Fibroblast of skin of scalp (primary cell): ENCODE results near the gene SLC26A6.

Experiments used
- DNase-seq: peaks from one replicate; pipeline ENCODE4 v3.0.0-alpha.2; 2013

SLC26A6 gene

GRCh38 chr3:48598323-48599076 lies 36.8 kb downstream of the SLC26A6 start:
- DNase-seq: peak; percentile 95

GRCh38 chr3:48597408-48597800 lies 37.9 kb downstream of the SLC26A6 start:
- DNase-seq: no peak

DNA sequence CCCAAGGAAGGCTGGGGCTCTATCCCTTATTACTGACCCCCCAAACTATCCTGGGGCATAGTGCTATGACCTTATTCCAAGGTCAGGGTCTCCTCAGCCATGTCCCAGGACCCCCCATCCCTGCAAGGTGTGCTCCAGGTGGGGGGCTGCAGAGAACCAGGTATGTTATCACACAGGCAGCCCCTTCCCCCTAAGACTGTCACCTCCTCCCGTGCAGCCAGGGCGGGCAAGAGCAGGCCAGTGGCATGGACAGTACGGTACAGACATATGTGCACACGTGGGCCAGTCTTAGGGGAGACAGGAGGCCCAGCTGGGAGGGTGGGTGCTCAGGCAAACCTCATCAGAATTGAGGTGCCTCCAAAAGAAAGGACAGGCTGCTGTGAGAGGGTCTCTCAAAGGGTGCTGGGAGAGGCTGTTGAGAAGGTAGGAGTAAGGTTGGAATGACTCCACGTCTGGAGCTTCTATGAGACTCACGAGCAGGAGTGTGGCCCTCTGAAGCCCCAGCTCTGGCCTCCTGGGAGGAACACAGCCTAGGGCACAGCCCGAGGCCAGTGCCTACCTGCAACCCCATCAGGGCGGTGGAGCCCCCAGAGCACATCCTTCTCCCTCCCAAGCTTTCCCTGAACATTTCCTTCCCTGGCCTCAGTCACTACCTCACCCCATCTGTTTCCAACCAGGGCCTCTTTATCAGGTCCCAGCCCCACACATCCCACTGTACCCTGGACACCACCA lies 38.4 kb downstream of the SLC26A6 start:
- no peak for DNase-seq

GRCh38 chr3:48596157-48596556 lies 39.1 kb downstream of the SLC26A6 start:
- DNase-seq: no peak

DNA sequence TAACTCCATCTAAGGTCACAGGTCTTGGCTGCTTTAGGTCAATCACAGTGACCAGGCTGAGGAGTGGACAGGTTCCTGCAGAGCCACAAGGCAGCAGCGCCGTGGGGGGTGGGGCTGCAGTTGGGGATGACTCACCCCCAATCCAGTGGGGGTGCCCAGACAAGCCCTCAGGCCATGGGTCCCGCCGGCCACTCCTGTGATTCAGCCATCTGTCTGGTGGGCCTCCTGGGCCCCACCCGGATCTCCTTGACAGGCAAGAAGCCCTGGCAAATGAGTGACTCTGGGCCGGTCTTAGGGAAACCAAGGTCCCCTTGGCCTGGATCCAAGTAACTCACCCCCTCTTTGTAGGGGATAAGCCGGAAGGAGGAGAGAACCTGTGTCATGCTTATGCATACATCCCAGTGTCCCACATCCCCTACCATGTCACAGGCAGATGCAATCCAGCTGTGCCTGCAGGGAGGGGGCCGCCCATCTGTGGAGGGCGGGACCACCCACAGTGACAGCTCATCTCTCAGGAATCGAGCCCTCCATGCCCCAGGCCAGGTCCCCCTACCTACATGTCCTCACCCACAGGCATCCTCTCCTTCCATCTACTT lies 39.6 kb downstream of the SLC26A6 start:
- peak; percentile 94 for DNase-seq

GRCh38 chr3:48595075-48595525 lies 40.2 kb downstream of the SLC26A6 start, which contains the start of gene COL7A1:
Gene COL7A1 (minus strand): TSS chr3:48595329. CDS start chr3:48595159, 170 bp downstream.
- DNase-seq: no peak

- peak; percentile 23 for DNase-seq
Measured at GRCh38 chr3:48594417-48595049, 40.7 kb downstream of the SLC26A6 start.

GRCh38 chr3:48593337-48593736 lies 41.9 kb downstream of the SLC26A6 start:
- no peak for DNase-seq

DNA sequence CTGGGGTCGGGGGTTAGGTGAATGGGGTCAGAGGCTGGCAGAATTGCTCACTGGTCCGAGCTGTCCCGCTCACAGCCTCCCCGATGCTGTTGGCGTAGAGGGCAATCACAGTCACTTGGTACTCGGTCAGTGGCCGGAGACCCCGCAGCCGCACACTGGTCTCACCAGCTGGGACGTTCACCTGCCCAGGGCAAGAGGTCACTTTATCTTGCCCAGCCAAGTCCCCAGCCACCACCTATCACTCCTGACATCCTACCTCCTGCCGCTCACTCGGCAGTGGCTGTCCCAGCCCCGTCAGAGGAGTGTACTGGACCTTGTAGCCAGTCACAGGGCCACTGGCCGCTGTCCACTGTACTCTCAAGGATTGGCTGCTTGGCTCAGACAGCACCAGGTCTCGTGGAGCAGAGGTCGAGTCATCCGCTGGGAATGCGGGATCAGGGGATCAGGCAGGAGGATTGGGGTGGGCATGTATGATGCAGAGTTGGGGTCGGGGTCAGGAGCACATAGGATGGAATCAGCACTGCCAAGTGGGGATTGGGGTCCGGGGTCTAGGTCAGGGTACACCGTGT lies 42.7 kb downstream of the SLC26A6 start:
- DNase-seq: no peak

- no peak for DNase-seq
Measured at GRCh38 chr3:48591886-48592518, 43.3 kb downstream of the SLC26A6 start.

DNA sequence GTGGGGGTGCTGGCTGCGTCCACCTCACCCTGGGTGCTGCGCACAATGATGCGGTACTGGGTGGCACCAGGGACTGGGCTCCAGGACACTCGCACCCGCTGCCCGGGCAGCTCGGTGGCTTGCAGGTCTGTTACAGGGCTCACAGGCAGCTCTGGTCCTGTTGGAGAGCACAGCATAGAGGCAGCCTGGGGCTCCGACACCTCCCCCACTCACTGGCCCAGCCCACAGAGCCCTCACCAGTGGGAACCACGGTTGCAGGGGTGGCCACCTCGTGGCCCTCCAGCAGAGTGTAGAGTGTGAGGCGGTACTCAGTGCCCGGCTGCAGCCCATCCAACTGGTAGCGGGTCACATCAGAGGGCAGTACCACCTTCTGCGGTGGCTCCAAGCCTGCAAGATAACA lies 43.8 kb downstream of the SLC26A6 start:
- no peak for DNase-seq

- no peak for DNase-seq
Measured at GRCh38 chr3:48588230-48588629, 47.0 kb downstream of the SLC26A6 start.

DNA sequence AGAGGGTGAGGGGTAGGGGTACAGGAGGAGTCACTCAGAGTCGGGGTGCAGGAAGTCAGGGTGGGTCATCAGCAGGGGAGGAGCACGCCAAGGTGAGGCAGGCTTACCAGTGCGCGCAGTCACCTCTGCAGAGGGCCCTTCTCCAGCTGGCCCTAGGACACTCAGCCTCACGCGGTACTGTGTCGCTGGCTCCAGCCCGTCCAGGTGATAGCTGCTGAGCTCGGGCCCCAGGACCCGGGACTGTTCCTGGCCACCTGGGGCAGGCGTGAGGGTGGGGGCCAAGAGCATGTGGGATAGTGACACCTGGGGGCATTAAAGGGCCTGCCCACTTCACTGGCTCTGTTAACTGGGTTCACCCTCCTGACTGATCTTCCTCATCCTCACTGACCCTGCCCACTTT lies 47.6 kb downstream of the SLC26A6 start:
- no peak for DNase-seq

DNA sequence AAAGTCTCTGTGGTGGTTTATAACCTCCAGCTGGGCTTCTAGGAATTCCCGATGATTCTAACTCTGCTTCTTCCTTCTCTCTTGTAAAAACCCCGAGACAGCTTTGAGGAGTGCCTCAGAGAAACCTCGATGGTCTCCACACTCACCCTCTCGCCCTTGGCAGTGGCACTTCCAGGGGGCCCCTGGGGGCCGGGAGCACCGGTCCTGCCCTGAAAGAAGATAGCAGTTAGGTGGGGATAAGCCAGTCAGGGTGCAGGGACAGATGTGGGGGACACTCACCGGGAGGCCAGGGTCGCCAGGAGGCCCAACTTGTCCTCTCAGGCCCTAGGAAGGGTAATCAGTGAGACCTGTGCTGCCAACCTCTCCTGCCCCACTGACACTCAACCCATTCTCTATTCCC lies 49.9 kb downstream of the SLC26A6 start:
- DNase-seq: no peak

- DNase-seq: no peak
Measured at GRCh38 chr3:48584836-48585235, 50.4 kb downstream of the SLC26A6 start.

GRCh38 chr3:48581621-48582481 lies 53.4 kb downstream of the SLC26A6 start:
- no peak for DNase-seq

DNA sequence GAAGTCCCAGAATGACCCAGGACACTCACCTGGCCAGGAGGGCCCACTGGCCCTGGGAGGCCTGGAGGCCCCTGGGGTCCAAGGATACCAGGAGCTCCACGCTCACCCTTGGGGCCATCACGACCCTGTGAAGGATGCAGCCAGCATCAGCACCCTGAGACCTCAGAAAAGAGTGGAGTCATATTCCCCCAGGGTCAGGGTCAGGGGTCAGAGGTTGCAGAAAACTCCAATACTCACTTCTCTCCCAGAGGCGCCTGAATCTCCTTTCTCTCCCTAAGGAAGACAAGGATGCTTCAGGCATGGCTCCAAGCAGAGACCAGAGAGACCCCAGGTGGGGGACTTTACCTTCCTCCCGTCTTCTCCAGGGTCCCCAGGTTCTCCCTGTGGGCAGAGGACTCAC lies 58.6 kb downstream of the SLC26A6 start:
- DNase-seq: no peak
